B cell (primary cell): Measurements from ENCODE around the gene GTF3C2. TPM values are rescaled to one million over a fixed set of nuclear protein-coding genes. Genes with fewer than 3 reads are reported as not detected.

Source experiments
- ATAC-seq: fragments of 200-7000 bp; cut with Tn5 transposase; one replicate; pipeline ENCODE4 v1.10.0; 2021; ENCODE audit warnings: low read depth, mild to moderate bottlenecking, moderate number of reproducible peaks, moderate library complexity
- CTCF ChIA-PET: fragments of 350-600 bp; sonication (Branson Sonifier 250); formaldehyde crosslinking; loops from one replicate; lab custom pipeline; 2021; ENCODE audit warnings: antibody characterized with exemption, inconsistent platforms; lab: Charles Lee
- POLR2A ChIA-PET: fragments of 350-600 bp; sonication (Branson Sonifier 250); formaldehyde crosslinking; loops from one replicate; lab custom pipeline; 2021; ENCODE audit warnings: antibody characterized with exemption; lab: Charles Lee
- DNase-seq: peaks from one replicate; pipeline ENCODE4 v3.0.0; 2013
- H2AFZ ChIP-seq: 2 replicates; pipeline ENCODE4 v1.6.1; 2012; ENCODE audit warnings: mild to moderate bottlenecking, low read depth, low read length; ENCODE audit not compliant: insufficient read depth, poor library complexity, severe bottlenecking
- H3K27ac ChIP-seq, 2 donors: 1 replicate in 1 of 2; 2 replicates in 1 of 2; pipeline ENCODE4 v1.5.1; 2012 to 2013; ENCODE audit warnings: low read length in 2 of 2, mild to moderate bottlenecking in 2 of 2, moderate library complexity in 1 of 2
- H3K27me3 ChIP-seq, 4 experiments: fragments of 200-600 bp in 1 of 4; sonication (generic) in 1 of 4; replicated peaks in 1 of 4; 1 replicate in 2 of 4; 2 replicates in 2 of 4; pipeline versions ENCODE4 v1.6.1 to v1.7.0; 2013 to 2016; ENCODE audit warnings: low read length in 3 of 4, mild to moderate bottlenecking in 2 of 4, mixed read lengths in 1 of 4, moderate library complexity in 1 of 4; ENCODE audit not compliant: insufficient read depth in 4 of 4, control insufficient read depth in 3 of 4; ENCODE audit errors: control extremely low read depth in 1 of 4
- H3K36me3 ChIP-seq, 2 experiments: replicated peaks in 1 of 2; 1 replicate in 1 of 2; 2 replicates in 1 of 2; pipeline versions ENCODE4 v1.6.1 to v1.7.1; 2013; ENCODE audit warnings: low read length in 1 of 2; ENCODE audit not compliant: insufficient read depth in 2 of 2, control insufficient read depth in 1 of 2; ENCODE audit errors: control extremely low read depth in 1 of 2, extremely low read depth in 1 of 2
- H3K4me1 ChIP-seq, 2 donors: fragments of 200-600 bp in 1 of 2; sonication (generic) in 1 of 2; 1 replicate in 1 of 2; 2 replicates in 1 of 2; pipeline versions ENCODE4 v1.5.1 to v1.6.1; 2013 to 2017; ENCODE audit warnings: low read length in 2 of 2; ENCODE audit not compliant: control insufficient read depth in 2 of 2, insufficient read depth in 2 of 2
- H3K4me2 ChIP-seq: replicated peaks from 2 replicates; pipeline ENCODE3; 2012; ENCODE audit warnings: mild to moderate bottlenecking, low read depth, low read length; ENCODE audit not compliant: poor library complexity, severe bottlenecking
- H3K4me3 ChIP-seq, 5 experiments: fragments of 200-600 bp in 1 of 5; sonication (generic) in 1 of 5; 1 replicate in 3 of 5; 2 replicates in 2 of 5; pipeline versions ENCODE4 v1.5.1 to v1.7.0; 2011 to 2016; ENCODE audit warnings: low read length in 4 of 5, mild to moderate bottlenecking in 4 of 5, low read depth in 2 of 5, control low read depth in 1 of 5, moderate library complexity in 1 of 5; ENCODE audit not compliant: insufficient read depth in 1 of 5; ENCODE audit errors: control extremely low read depth in 1 of 5, extremely low read depth in 1 of 5
- H3K79me2 ChIP-seq: fragments of 200-600 bp; sonication (generic); one replicate; pipeline ENCODE4 v1.6.0; 2016; ENCODE audit warnings: low read length; ENCODE audit not compliant: control insufficient read depth, insufficient read depth
- H3K9ac ChIP-seq: fragments of 200-600 bp; sonication (generic); 2 replicates; pipeline ENCODE4 v1.6.1; 2017; ENCODE audit warnings: mild to moderate bottlenecking, low read length, moderate library complexity
- H3K9me3 ChIP-seq, 3 donors: one replicate each; pipeline versions ENCODE4 v1.6.1 to v1.7.1; 2013; ENCODE audit warnings: low read length in 2 of 3; ENCODE audit not compliant: control insufficient read depth in 2 of 3, insufficient read depth in 1 of 3; ENCODE audit errors: control extremely low read depth in 1 of 3
- H4K20me1 ChIP-seq: 2 replicates; pipeline ENCODE4 v1.6.0; 2012; ENCODE audit warnings: mild to moderate bottlenecking, low read length; ENCODE audit not compliant: insufficient read depth, control insufficient read depth, poor library complexity, severe bottlenecking
- H3K27ac Mint-ChIP-seq: one replicate; pipeline ENCODE4 v1.8.0; 2021; ENCODE audit warnings: mixed read lengths
- H3K27me3 Mint-ChIP-seq: one replicate; pipeline ENCODE4 v1.8.0; 2021; ENCODE audit warnings: mixed read lengths
- H3K4me1 Mint-ChIP-seq: one replicate; pipeline ENCODE4 v1.8.0; 2021; ENCODE audit warnings: mixed read lengths
- H3K4me3 Mint-ChIP-seq: one replicate; pipeline ENCODE4 v1.8.0; 2021; ENCODE audit warnings: mixed read lengths
- H3K9me3 Mint-ChIP-seq: one replicate; pipeline ENCODE4 v1.8.0; 2022; ENCODE audit warnings: mixed read lengths; ENCODE audit not compliant: insufficient read depth
- EZH2 ChIP-seq: IDR thresholded peaks from 2 replicates; pipeline ENCODE4 v1.6.1; 2012; ENCODE audit warnings: borderline replicate concordance, low read depth, mild to moderate bottlenecking, moderate library complexity, low read length; ENCODE audit not compliant: insufficient read depth, poor library complexity, severe bottlenecking
- whole genome bisulfite sequencing: methylation state at CpG from one replicate; pipeline ENCODE4 v1.1.5; 2013; ENCODE audit warnings: missing lambda C conversion rate; ENCODE audit not compliant: insufficient coverage; 5-methylcytosine and 5-hydroxymethylcytosine counted together
- intact Hi-C: fragments of 100-400 bp; cut with micrococcal nuclease; formaldehyde crosslinking; loops from one replicate; pipeline ENCODE4 v1.10.0; 2022
- polyA plus RNA-seq: library from polyadenylated mRNA; depleted of rRNA; stranded (reverse); fragments of >200 nt; gene quantifications from 2 replicates; pipeline ENCODE4 v1.2.3, GENCODE V29; 2012
- total RNA-seq, 2 donors: library from RNA; stranded (reverse); fragments of 120-200 nt in 1 of 2; gene quantifications; 1 replicate in 1 of 2; 2 replicates in 1 of 2; pipeline versions ENCODE4 v1.2.3 to v1.2.4, GENCODE V29; 2013 to 2022
- TF ChIP-seq, protein P1 (sequence below): fragments of 200-600 bp; IDR thresholded peaks from one replicate; pipeline ENCODE4 v1.8.0; 2022; ENCODE audit warnings: antibody characterized with exemption, mild to moderate bottlenecking

The GTF3C2 gene
- total and polyA plus RNA-seq, 2 donors (not counting 1 experiment from before 2014, with no cell fraction given), result 84.8 to 121 TPM

DNA sequence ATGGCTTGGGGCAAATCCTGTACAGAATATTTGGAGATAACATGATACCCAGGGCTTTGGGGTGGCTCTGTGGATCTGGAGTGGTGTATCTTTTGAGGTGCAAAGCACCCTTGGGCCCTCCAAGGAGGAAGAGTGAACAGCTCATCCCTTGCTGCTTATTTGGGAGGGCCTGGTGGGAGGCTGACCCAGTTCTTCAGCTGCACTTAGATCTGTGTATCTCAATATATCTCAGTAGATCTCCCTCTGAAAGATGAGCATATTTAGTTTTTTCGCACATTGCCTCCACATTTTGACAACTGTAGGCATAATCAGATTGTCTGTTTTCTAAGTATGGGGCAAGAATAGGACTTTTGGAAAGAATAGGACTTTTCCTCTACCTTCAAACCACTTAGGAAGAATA, 71.6 kb downstream of the GTF3C2 start:
- Histone ChIP-seq H3K27me3 (peaks cover 0 to 6% (median 3%) of the 10 kb centered on the region in 4 experiments), H3K9ac (no peak overlapping the region), H3K9me3 (no peaks in the 10 kb centered on the region), H3K4me3 (no peak overlapping the region), H3K36me3 (no peaks in the 10 kb centered on the region), H3K4me2 (no peak overlapping the region), H3K4me1 (no peaks in the 10 kb centered on the region), H3K27ac (no peak overlapping the region), H2AFZ (no peak overlapping the region), H3K79me2 (no peaks in the 10 kb centered on the region), H4K20me1 (no peaks in the 10 kb centered on the region)
- Mint-ChIP-seq H3K27ac (no peak overlapping the region), H3K4me3 (no peak overlapping the region), H3K4me1 (peaks cover under 1% of the 10 kb centered on the region), H3K9me3 (no peaks in the 10 kb centered on the region), H3K27me3 (peaks cover 35% of the 10 kb centered on the region)
- intact Hi-C loops, result no loop called here
- POLR2A ChIA-PET, result no interaction called here
- DNase-seq (no peak), ATAC-seq (no peak)
- CTCF ChIA-PET, result interaction anchor here (1.6 kb wide), 1 partner anchor 18 kb away, joined by 4 read pairs; no protein-coding TSS in a partner anchor
- no CpG with 5 or more reads among the region's 1 CpG for WGBS
- no peak for TF ChIP-seq EZH2
- TF ChIP-seq, protein P1, sequence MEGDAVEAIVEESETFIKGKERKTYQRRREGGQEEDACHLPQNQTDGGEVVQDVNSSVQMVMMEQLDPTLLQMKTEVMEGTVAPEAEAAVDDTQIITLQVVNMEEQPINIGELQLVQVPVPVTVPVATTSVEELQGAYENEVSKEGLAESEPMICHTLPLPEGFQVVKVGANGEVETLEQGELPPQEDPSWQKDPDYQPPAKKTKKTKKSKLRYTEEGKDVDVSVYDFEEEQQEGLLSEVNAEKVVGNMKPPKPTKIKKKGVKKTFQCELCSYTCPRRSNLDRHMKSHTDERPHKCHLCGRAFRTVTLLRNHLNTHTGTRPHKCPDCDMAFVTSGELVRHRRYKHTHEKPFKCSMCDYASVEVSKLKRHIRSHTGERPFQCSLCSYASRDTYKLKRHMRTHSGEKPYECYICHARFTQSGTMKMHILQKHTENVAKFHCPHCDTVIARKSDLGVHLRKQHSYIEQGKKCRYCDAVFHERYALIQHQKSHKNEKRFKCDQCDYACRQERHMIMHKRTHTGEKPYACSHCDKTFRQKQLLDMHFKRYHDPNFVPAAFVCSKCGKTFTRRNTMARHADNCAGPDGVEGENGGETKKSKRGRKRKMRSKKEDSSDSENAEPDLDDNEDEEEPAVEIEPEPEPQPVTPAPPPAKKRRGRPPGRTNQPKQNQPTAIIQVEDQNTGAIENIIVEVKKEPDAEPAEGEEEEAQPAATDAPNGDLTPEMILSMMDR, result no peak

DNA sequence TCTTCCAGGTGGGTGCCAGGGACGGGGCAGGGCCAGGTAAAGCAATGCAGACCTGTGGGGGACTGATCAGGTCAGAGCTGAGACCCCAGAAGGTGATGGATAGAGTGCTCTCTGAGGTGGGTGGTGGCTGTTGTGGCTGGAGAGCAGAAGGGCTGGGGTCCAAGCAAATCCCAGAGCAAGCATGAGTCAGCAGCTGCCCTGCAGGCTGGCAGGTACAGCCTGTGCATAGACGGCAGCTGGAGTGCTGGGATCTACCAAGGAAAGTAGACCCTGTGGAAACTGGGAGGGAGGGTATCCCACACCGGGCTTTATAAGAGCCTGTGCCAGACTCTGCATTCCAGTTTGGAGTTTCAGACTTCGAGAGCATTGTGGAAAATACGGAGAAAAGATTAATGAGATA, 73.7 kb downstream of the GTF3C2 start:
- 67% methylated on average over 3 of the region's 5 CpGs for WGBS
- intact Hi-C loops, result no loop called here
- no peaks in the 10 kb centered on the region for H3K9me3 ChIP-seq
- H3K79me2 ChIP-seq, result no peaks in the 10 kb centered on the region
- H3K36me3 ChIP-seq, result no peaks in the 10 kb centered on the region
- POLR2A ChIA-PET, result no interaction called here
- H2AFZ ChIP-seq, result no peak overlapping the region
- H3K9ac ChIP-seq, result no peak overlapping the region
- no peak overlapping the region for H3K4me2 ChIP-seq
- ATAC-seq (no peak), DNase-seq (no peak)
- no peak overlapping the region for H3K27ac Mint-ChIP-seq
- no peaks in the 10 kb centered on the region for H3K9me3 Mint-ChIP-seq
- no peaks in the 10 kb centered on the region for H3K4me1 ChIP-seq
- H3K4me1 Mint-ChIP-seq, result peaks cover 5% of the 10 kb centered on the region
- H3K27me3 Mint-ChIP-seq, result peaks cover 37% of the 10 kb centered on the region
- no peaks in the 10 kb centered on the region for H4K20me1 ChIP-seq
- TF ChIP-seq, protein P1, result no peak
- TF ChIP-seq EZH2, result no peak
- no peak overlapping the region for H3K4me3 Mint-ChIP-seq
- peaks cover 0 to 9% (median 0%) of the 10 kb centered on the region in 4 experiments for H3K27me3 ChIP-seq
- CTCF ChIA-PET, result interaction anchor here (0.7 to 6.8 kb wide), 7 partner anchors 9 to 437 kb away, joined by 3 to 168 read pairs (median 4); no protein-coding TSS in a partner anchor
- no peak overlapping the region for H3K4me3 ChIP-seq
- no peak overlapping the region for H3K27ac ChIP-seq
